NCI-H187 treated with DMSO at 0.1 percent for 48 hours (cell line): Measurements from ENCODE around the gene SLC6A20.

Experiments
- DNase-seq: peaks from one replicate; lab custom pipeline; 2025; lab: John Stamatoyannopoulos, UW

The SLC6A20 gene

GRCh38 chr3:45716790-45717336 lies 79.5 kb downstream of the SLC6A20 start:
- DNase-seq: no peak

- no peak for DNase-seq
Observed at GRCh38 chr3:45715945-45716344, 80.4 kb downstream of the SLC6A20 start.

- DNase-seq: no peak
Observed at GRCh38 chr3:45712434-45713110, 83.8 kb downstream of the SLC6A20 start.

- DNase-seq: no peak
Observed at GRCh38 chr3:45711931-45712330, 84.4 kb downstream of the SLC6A20 start.

- no peak for DNase-seq
Observed at GRCh38 chr3:45705839-45706808, 90.2 kb downstream of the SLC6A20 start.
